Heart right ventricle (tissue), 16 donors: ENCODE measurements around the gene HTR3C. TPM values are rescaled to one million over a fixed set of nuclear protein-coding genes. Genes with fewer than 3 reads are reported as not detected.

Source experiments
- ATAC-seq, 8 donors: fragments of 200-7000 bp; cut with Tn5 transposase; one replicate each; pipeline ENCODE4 v1.9.1; 2020; ENCODE audit warnings: mild to moderate bottlenecking in 8 of 8, moderate library complexity in 8 of 8, moderate number of reproducible peaks in 1 of 8
- DNase-seq, 2 donors: peaks; one replicate each; pipeline ENCODE4 v3.0.0-alpha.2; 2020
- H3K27ac ChIP-seq, 10 donors: fragments of 200-600 bp; sonication (generic) in 2 of 10; one replicate each; pipeline versions ENCODE4 v1.5.0 to v1.8.0; 2020 to 2022; ENCODE audit warnings: mild to moderate bottlenecking in 3 of 10
- H3K27me3 ChIP-seq, 7 donors: fragments of 200-600 bp; one replicate each; pipeline ENCODE4 v1.8.0; 2021 to 2022; ENCODE audit warnings: mild to moderate bottlenecking in 2 of 7
- H3K36me3 ChIP-seq, 9 donors: fragments of 200-600 bp; sonication (generic) in 1 of 9; one replicate each; pipeline versions ENCODE4 v1.5.0 to v1.8.0; 2020 to 2022; ENCODE audit warnings: mild to moderate bottlenecking in 2 of 9
- H3K4me1 ChIP-seq, 9 donors: fragments of 200-600 bp; sonication (generic) in 1 of 9; one replicate each; pipeline versions ENCODE4 v1.5.0 to v1.8.0; 2020 to 2022; ENCODE audit warnings: mild to moderate bottlenecking in 4 of 9
- H3K4me3 ChIP-seq, 10 donors: fragments of 200-600 bp; sonication (generic) in 2 of 10; one replicate each; pipeline versions ENCODE4 v1.5.0 to v1.8.0; 2020 to 2022; ENCODE audit warnings: mild to moderate bottlenecking in 7 of 10, moderate library complexity in 2 of 10
- H3K9me3 ChIP-seq, 11 donors: fragments of 200-600 bp in 10 of 11; sonication (generic) in 2 of 11; one replicate each; pipeline versions ENCODE4 v1.5.0 to v1.8.0; 2013 to 2022; ENCODE audit warnings: mild to moderate bottlenecking in 2 of 11, control low read depth in 1 of 11, moderate library complexity in 1 of 11
- CTCF ChIP-seq, 9 donors: fragments of 200-600 bp; sonication (generic) in 2 of 9; IDR thresholded peaks; one replicate each; pipeline versions ENCODE4 v1.5.0 to v1.8.0; 2021 to 2022; ENCODE audit warnings: antibody characterized with exemption in 9 of 9, mild to moderate bottlenecking in 5 of 9, moderate library complexity in 1 of 9
- WGBS, 2 donors: extraction: QIAGEN DNeasy Blood & Tissue Kit; methylation state at CpG; one replicate each; pipeline ENCODE4 v1.1.7; 2013; ENCODE audit warnings: inconsistent platforms in 1 of 2; 5-methylcytosine and 5-hydroxymethylcytosine counted together
- intact Hi-C, 10 donors: fragments of 100-400 bp; cut with DNase I; formaldehyde crosslinking; loops; one replicate each; pipeline versions ENCODE4 v1.11.1 to v1.14.2; 2022
- polyA plus RNA-seq, 2 donors: library from polyadenylated mRNA; stranded (reverse); fragments of 200-250 nt; gene quantifications; one replicate each; pipeline ENCODE4 v1.2.3, GENCODE V29; 2013
- total RNA-seq, 10 donors: library from RNA; stranded (reverse); fragmentation: NEBNext Ultra II Directional in 3 of 10; extraction: Animal tissue kit (Norgen Biotek cat#: 25700) in 3 of 10; gene quantifications; one replicate each; pipeline versions ENCODE4 v1.2.1 to v1.2.4, GENCODE V29; 2021 to 2023
- donor health status: Arrhythmogenic right ventricular cardiomyopathy.
- donor health status: ischemic (EF 13 %, LVEDD 7.1; RV severe dilation, severe dysfunction).
- donor health status: healthy with polysubstance abuse.
- donor health status: DM: no; HTN: yes; CAD: no.
- donor health status: DM: no; HTN: no; CAD: no.
- donor health status: ischemic (EF 25% LVEDD 6.9; RV normal size, moderate dysfunction).
- donor health status: ischemic (EF 25% LVEDD 5.7; RV mildly dilated, moderate dysfunction).
- donor health status: healthy.
- donor health status: DM: yes; HTN: yes; CAD: no.
- donor health status: Ischemic cardiomyopathy.
- donor health status: ischemic (EF 35%, LVEDD 5.7; RV mildly dilated, moderate dysfunction).
- donor health status: nonischemic (EF 11% LVEDD 7.7; RV severe dilation, severe dysfunction).
- donor health status: DM: yes; HTN: yes; CAD: no.
- donor health status: PGD.
- donor health status: ischemic (EF 29% LVEDD 5.4; RV normal size, mild dysfunction).
- donor health status: nonischemic (EF 23%, LVEDD 6.1; RV moderate dilation, normal function).

HTR3C gene
- total and polyA plus RNA-seq, 12 donors, result not detected

- H3K4me3 ChIP-seq, result no peak overlapping the region
- TF ChIP-seq CTCF (IDR thresholded peaks at IDR 0.05), result no peak
- intact Hi-C loops, result no loop called here
- no peaks in the 10 kb centered on the region for H3K36me3 ChIP-seq
- DNase-seq, result no peak
- no peaks in the 10 kb centered on the region for H3K9me3 ChIP-seq
- ATAC-seq, result no peak
- no peaks in the 10 kb centered on the region for H3K27me3 ChIP-seq
- WGBS, 2 donors, result 76 to 85% methylated on average over 3 of the region's 3 CpGs
- no peaks in the 10 kb centered on the region for H3K4me1 ChIP-seq
- no peak overlapping the region for H3K27ac ChIP-seq
Measured at GRCh38 chr3:184078851-184079250, 26.0 kb downstream of the HTR3C start.

- no peak for ATAC-seq
- Histone ChIP-seq H3K9me3 (peaks cover 0 to 19% (median 0%) of the 10 kb centered on the region in 11 donors), H3K4me1 (no peaks in the 10 kb centered on the region), H3K36me3 (no peaks in the 10 kb centered on the region), H3K27me3 (no peaks in the 10 kb centered on the region), H3K27ac (no peak overlapping the region), H3K4me3 (no peak overlapping the region)
- DNase-seq, result no peak
- intact Hi-C loops, result no loop called here
- WGBS, 2 donors, result 81 to 85% methylated on average over 16 of the region's 16 CpGs
- TF ChIP-seq CTCF (IDR thresholded peaks at IDR 0.05), result no peak
Measured at GRCh38 chr3:184081116-184081830, 28.4 kb downstream of the HTR3C start.

- H3K27ac ChIP-seq, result no peak overlapping the region
- H3K27me3 ChIP-seq, result no peaks in the 10 kb centered on the region
- DNase-seq (no peak), ATAC-seq (no peak)
- H3K36me3 ChIP-seq, result no peaks in the 10 kb centered on the region
- H3K9me3 ChIP-seq, result peaks cover 0 to 19% (median 0%) of the 10 kb centered on the region in 11 donors
- 91 to 93% methylated on average over 10 of the region's 10 CpGs for WGBS, 2 donors
- intact Hi-C loops, result no loop called here
- H3K4me1 ChIP-seq, result no peaks in the 10 kb centered on the region
- TF ChIP-seq CTCF (IDR thresholded peaks at IDR 0.05), result no peak
- no peak overlapping the region for H3K4me3 ChIP-seq
Measured at GRCh38 chr3:184082034-184082433, 29.2 kb downstream of the HTR3C start.

- intact Hi-C loops, result no loop called here
- H3K9me3 ChIP-seq, result peaks cover 0 to 19% (median 0%) of the 10 kb centered on the region in 11 donors
Measured at GRCh38 chr3:184082465-184082864, 29.6 kb downstream of the HTR3C start.

More at GRCh38 chr3:184082465-184082864, 29.6 kb downstream of the HTR3C start:
- ATAC-seq, result no peak
- no peak for TF ChIP-seq CTCF (IDR thresholded peaks at IDR 0.05)
- Histone ChIP-seq H3K36me3 (no peaks in the 10 kb centered on the region), H3K27ac (no peak overlapping the region), H3K4me3 (no peak overlapping the region), H3K4me1 (no peaks in the 10 kb centered on the region), H3K27me3 (no peaks in the 10 kb centered on the region)
- DNase-seq, result no peak
- WGBS, 2 donors, result 62 to 75% methylated on average over 2 of the region's 2 CpGs
